HG03460 (cell line): Measurements from ENCODE around the gene ACSM5.
"Not testable (repeated sequence)": the region's sequence is repeated elsewhere in the genome, so short reads cannot be mapped to it uniquely, and the experiment has no call there.

Experiments
- ATAC-seq: cut with Tn5 transposase; IDR thresholded peaks from one replicate; pipeline ENCODE4 v1.9.1; 2021; ENCODE audit not compliant: unreplicated experiment

The ACSM5 gene

GRCh38 chr16:20398603-20399002 lies 10.7 kb upstream of the ACSM5 start:
- no peak for ATAC-seq

DNA sequence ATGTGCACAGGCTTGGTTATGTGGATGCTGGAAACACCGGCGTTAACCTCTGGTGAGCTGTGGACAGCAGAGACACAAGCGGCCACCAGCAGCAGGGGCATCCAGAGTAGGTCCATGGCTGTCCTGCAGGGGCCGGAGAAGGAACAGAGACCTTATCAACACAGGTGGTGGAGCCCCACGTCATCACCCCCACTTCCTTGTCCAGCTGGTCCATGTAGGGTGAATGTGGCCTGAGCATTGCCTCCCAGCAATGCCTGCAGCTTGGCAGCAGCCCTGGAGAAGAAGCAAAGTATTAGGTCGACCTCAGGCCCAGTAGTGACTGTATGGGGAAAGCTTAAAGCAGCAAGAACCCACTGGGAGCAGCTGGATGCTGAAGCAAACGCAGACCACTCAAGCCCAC lies 10.1 kb upstream of the ACSM5 start:
- no peak for ATAC-seq

DNA sequence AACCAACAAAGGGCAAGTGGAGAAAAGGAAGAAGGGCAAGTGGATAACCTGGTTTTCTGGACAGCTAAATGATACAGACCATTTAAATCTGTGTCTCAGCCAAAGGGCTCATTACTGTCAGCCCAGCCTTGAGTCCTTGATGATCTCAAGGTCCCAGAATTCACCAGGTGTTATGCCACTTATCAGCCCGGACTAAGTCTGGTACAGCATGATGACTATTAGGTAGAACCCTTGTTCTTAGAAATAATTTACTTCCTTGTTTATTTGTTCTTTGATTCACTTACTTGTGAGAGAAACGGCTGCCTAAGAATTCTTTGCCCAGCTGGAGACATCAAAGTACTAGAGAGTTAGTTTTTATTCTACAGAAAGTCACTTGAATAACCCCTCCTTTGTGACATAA lies 8.3 kb upstream of the ACSM5 start:
- ATAC-seq, result no peak

- no peak for ATAC-seq
These were observed 7.8 kb upstream of the ACSM5 start for GRCh38 chr16:20401475-20402016.

DNA sequence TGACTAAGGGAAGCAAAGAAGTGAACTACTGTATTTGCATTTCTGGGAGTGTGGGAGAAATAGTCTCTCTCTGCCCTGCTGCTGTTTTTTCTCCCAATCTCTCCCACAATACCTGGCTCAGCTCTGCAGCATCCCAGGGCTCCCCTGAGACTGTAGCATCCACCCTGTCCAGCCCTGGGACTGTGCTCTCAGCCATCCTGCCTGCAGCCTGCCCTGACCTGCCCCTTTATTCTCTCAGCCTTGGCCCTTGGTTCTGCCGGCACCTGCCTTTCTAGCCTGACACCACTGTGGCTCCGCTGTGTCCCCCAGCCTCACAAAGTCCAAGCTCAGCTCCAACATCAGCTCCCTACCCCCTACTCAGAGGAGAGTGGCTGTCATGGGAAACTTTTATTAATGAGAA lies 6.7 kb upstream of the ACSM5 start:
- no peak for ATAC-seq

- no peak for ATAC-seq
These were observed 4.7 kb upstream of the ACSM5 start, which contains the start of gene PDILT for GRCh38 chr16:20404637-20405036. Gene PDILT (minus strand): TSS chr16:20404737. CDS start chr16:20399300, 5,437 bp downstream.

GRCh38 chr16:20410121-20410723 lies 888 bp downstream of the ACSM5 start:
- no peak for ATAC-seq

GRCh38 chr16:20411055-20411454 lies 1.7 kb downstream of the ACSM5 start:
- no peak for ATAC-seq

DNA sequence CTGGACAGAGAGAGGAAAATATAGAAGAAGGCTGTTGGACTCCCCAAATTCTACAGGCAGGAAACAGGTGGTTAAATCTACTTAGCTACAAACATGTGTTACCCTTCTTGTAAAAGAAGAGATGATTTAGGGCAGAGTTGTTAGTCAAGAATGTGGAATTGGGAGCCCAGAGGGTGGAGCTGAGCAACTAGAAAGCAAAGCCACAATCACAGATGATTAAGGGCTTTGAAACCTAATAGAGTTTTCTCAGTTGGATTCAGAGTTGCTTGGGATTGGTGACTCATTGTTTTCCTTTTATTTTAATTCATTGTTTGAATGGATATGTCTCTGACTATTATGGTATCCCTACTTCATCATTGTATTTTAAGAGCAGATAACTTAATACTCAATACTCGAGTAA lies 6.2 kb downstream of the ACSM5 start:
- no peak for ATAC-seq

DNA sequence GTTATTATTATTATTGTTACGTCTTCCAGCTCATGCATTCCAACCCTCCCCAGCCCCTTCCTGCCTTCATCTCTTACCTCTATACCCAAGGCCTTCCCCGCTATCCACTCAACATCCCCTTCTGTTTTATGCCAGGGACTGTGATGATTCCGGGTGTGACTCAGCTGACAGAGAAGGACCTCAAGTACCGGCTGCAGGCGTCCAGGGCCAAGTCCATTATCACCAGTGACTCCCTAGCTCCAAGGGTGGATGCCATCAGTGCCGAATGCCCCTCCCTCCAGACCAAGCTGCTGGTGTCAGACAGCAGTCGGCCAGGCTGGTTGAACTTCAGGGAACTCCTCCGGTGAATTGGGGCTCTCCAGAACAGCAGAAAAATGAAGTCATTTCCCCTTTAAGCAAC lies 9.8 kb downstream of the ACSM5 start:
- not testable (repeated sequence) for ATAC-seq

- ATAC-seq, result not testable (repeated sequence)
These were observed 12.4 kb downstream of the ACSM5 start for GRCh38 chr16:20421748-20422147.

DNA sequence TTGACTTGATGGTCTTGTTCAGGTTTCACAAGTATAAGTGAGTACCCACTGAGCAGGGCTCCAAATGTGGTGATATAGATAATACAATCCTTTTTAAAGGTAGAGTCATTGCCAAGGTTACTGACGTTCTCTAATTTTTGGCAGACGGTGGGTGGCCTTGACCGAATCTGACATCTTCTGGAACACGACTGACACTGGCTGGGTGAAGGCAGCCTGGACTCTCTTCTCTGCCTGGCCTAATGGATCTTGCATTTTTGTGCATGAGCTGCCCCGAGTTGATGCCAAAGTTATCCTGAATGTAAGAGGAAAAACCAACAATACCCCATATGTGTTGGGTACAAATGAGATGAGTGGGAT lies 14.4 kb downstream of the ACSM5 start:
- not testable (repeated sequence) for ATAC-seq

GRCh38 chr16:20424129-20424866 lies 15.0 kb downstream of the ACSM5 start:
- ATAC-seq, result no peak

- ATAC-seq, result not testable (repeated sequence)
These were observed 18.1 kb downstream of the ACSM5 start for GRCh38 chr16:20427401-20427797.

DNA sequence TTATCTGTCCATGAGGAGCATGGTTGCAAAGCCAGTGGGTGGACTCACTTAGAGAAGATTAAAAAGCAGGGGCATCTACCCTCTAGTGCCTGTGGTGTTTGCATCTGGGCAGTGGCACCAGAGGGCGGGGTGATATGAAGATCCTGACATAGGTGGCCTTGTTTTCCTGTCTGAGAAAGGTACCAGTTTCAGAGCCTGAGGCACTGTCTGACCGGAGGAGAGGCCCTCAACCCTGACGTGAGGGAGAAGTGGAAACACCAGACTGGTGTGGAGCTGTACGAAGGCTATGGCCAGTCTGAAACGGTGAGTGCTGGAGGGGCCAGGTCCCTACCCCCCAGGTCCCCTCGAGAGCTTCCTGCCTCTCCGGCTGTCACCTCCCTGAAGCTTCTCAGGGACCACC lies 20.2 kb downstream of the ACSM5 start:
- not testable (repeated sequence) for ATAC-seq

GRCh38 chr16:20430480-20430879 lies 21.1 kb downstream of the ACSM5 start:
- ATAC-seq, result not testable (repeated sequence)

DNA sequence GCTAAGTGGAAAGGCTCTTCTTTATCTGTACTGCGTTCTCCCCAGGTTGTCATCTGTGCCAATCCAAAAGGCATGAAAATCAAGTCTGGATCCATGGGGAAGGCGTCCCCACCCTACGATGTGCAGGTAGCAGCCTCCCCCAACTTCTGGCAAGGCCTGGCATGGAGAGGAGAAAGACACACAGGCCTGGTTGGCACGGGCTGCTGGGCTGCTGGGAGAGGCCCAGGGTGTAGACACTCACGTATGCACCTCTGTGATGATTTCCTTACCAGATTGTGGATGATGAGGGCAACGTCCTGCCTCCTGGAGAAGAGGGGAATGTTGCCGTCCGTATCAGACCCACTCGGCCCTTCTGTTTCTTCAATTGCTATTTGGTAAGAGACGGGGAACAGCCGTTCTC lies 21.6 kb downstream of the ACSM5 start:
- no peak for ATAC-seq

GRCh38 chr16:20438950-20439349 lies 29.6 kb downstream of the ACSM5 start:
- ATAC-seq, result not testable (repeated sequence)

DNA sequence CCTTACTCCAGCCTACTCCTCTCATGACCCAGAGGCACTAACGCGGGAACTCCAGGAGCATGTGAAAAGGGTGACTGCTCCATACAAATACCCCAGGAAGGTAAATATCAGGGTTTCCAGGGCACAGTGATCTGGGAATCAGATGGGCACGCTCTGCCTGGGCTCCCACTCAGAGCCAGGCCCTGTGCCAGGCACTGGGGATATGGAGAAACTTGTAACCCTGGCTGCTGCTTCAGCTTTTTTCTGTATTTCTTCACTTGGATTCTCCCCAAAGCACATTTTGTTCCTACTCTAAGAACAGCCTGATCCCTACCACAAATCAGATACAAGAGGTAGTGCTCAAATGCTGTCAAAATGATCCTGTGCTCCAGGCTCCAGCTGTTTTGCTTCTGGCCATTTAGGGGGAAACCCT lies 30.5 kb downstream of the ACSM5 start:
- not testable (repeated sequence) for ATAC-seq

DNA sequence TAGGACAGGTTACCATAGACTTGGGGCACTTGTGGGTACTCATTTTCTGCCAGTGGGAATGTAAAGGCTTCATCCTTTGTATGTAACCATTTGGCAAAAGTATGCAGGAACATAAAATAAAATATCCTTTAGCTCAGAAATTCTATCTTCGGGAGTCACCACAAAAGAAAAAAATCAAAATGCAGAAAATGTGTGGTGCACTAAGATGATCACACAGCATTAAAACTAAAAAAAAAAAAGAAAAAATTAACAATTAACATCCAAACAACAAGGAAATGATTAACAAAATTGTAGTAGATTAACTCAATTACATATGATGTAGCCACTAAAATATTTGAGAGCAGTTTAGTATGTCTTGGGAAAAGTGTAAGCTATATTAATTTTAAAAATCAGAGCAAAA lies 31.4 kb downstream of the ACSM5 start:
- ATAC-seq, result not testable (repeated sequence)

DNA sequence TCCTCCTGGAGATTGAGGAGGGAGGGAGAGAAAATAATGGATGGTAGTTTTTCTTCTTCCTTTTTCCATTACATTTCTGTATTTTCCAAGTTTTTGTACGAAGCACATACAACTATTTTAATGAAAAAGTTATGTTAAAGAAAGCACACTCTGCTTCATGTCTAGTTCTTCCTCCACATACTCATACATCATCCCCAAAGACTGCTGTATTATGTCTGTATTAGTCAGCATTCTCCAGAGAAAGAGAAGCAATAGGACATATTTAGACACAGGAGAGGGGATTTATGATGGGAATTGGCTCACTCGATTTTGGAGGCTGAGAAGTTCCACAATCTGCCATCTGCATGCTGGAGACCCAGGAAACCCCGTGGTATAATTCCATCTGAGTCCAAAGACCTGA lies 31.9 kb downstream of the ACSM5 start:
- ATAC-seq, result no peak

DNA sequence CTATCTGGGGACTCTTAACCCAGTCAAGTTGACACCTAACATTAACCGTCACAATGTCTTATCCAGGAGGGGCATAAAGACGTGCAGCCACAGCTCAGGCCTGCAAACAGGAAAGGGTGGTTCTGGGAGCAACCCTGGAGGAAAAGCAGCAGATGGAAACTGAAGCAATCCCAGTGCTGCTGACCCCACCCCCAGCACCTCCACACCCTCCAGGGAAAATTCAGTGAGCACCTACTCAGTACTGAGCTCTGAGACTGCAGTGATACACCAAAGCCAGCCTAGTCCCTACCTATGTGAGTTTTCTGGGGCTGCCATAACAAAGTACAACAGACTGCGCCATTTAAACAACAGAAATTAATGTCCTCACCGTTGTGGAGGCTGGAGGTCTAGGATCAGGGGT lies 32.5 kb downstream of the ACSM5 start:
- ATAC-seq, result not testable (repeated sequence)
